Globus pallidus (tissue), 1 donor: ENCODE measurements around the gene RCCD1.

Experiments
- DNase-seq: peaks from one replicate; pipeline ENCODE4 v3.0.0-alpha.2; 2015; ENCODE audit warnings: low spot score

The RCCD1 gene

DNA sequence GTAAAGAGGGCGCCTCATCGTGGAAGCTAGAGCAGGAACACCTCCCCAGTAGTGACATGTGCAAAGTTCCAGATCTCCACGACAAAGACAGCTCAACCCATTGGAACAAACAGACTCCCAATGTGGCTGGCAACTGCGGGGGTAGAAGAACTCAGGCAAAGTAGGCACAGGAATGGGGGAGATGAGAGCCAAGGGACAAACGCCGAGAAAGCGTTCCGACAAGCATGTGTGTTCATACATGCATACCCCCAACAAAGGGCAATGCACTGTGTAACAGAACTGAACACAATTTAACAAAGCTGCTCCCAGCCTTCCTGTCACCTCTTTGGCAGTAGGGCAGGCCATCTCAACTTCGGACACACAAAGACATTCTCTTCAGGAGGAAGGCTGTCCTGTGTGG is 11.6 kb downstream of the RCCD1 start:
- DNase-seq: no peak

DNA sequence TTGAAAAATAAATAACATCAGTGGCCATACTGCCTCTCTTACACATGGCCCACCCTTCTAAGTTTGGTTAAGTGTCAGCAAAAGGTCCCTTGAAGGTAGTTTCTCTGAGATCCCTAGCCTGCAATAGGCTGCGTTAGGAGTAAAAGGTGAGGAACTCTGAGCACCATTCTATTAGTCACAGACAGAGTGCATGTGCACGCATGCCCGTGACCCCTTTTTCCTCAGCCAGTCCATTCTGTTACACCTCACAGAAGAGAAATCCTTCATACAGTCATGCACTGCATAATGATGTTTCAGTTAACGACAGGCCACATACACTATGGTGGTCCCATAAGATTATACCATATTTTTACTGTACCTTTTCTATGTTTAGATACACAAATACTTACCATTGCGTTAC is 12.5 kb downstream of the RCCD1 start:
- DNase-seq: no peak

DNA sequence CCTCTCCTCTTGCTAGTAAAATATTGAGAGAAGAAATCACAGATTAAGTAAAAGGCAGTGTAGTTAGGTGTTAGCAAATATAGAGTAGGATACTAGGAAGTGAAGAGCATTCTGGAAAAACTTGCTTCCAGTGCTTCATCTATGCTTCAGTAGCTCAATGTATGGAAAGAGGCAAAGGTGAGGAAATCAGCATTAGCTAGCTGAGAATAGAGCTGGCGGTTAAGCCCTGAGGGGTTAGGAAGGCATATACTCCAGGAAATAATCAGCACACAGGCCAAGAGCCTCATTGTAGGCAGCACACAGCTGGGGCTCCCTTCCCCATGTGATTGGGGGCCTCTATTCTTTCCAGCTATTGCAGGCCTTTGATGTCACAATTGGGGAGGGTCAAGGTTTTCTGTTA is 13.8 kb downstream of the RCCD1 start:
- DNase-seq: no peak

DNA sequence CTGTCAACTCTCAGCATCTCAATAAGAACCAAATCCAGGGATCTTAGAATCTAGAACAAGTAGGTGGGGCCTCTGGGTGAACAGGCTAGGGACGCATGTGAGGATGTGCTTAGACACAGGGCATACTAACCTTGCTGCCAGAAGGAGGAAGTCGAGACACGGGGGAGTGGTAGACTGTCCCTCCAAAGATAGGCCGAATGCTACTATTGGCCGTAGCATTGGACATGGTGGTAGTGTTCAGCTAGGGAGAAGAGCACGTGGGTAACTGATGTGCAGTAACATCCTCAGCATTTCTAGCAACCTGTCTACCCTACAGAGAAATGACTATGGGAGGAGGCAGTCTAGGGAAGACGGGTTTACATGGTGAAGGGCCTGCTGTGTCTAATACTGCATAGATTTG is 15.6 kb downstream of the RCCD1 start:
- no peak for DNase-seq

DNA sequence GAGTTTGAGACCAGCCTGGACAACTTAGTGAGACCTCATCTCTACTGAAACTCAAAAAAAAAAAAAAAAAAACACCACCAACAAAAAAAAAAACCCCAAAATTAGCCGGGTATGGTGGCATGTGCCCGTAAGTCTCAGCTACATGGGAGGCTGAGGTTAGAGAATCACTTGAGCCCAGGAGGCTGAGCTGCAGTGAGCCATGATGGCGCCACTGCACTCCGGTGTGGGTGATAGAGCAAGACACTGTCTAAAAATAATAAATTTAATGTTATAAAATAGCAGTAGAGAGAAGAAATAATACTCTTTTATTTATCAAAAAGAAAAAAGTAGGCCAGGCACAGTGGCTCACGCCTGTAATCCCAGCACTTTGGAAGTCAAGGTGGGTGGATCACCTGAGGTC is 17.4 kb downstream of the RCCD1 start:
- DNase-seq: no peak

DNA sequence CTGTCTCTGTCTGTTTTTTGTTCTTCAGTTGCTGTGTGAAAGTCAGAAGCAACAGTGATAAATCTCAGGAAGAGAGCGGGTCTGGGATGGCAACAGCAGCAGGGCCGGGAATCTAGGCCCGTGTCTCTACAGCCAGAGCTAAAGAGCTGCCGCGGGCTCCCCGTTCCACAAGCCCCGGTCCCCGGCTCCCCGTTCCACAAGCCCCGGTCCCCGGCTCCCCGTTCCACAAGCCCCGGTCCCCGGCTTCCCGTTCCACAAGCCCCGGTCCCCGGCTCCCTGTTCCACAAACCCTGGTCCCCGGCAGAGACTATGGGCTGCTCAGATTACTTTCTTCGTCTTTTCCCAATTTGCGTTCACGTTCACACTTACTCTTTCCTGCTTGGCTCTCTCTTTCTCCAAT is 19.5 kb downstream of the RCCD1 start:
- DNase-seq: no peak

DNA sequence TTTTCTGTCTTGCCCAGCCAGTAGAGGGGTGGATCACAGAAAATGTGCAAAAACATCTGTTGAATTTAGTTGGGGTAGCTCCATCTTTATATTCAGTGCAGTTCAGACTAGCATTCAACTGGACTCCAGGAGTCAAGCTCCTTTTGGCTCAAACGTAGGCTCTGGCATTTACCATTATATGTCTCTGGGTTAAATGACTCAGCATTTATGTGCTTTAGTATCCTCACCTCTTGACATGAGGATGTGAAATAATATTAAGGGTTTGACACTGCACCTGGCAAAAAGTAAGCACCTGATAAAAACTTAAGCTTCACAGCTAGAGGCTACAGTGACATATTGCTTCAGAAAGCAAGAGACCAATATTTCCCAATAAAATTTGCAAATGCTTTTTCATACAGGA is 24.9 kb downstream of the RCCD1 start:
- no peak for DNase-seq

DNA sequence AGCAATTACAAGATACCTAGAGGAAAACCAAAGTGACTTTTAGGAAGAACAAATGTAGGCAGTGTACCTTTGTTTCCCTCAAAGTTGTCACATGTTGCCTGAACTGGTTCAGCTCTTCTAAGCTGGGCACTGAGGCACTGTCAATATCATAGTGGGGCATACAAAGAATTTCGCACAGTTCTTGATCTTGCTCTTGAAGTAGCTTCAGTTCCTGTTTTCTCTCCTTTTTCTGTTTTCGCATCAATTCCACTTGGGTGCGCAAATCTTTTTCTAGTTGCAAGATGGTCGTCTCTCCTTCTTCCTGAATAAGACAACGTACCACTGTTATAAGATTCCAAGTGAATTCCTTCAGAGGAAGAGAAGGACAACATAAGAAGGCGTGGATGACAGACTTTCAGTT is 27.0 kb downstream of the RCCD1 start:
- no peak for DNase-seq

DNA sequence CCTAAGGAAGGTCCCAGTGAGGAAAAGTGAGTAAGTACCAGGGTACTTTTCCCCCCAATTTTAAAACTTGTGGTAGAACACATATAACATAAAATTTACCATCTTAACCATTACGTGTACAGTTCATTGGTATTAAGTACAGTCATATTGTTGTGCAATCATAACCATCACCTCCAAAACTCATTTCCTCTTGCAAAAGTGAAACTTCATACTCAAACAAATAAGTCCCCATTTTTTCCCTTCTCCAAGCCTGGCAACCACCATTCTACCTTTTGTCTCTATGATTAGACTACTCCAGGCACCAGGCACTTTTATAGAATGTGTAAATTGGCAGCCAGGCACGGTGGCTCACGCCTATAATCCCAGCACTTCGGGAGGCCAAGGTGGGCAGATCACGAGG is 27.5 kb downstream of the RCCD1 start:
- DNase-seq: no peak

DNA sequence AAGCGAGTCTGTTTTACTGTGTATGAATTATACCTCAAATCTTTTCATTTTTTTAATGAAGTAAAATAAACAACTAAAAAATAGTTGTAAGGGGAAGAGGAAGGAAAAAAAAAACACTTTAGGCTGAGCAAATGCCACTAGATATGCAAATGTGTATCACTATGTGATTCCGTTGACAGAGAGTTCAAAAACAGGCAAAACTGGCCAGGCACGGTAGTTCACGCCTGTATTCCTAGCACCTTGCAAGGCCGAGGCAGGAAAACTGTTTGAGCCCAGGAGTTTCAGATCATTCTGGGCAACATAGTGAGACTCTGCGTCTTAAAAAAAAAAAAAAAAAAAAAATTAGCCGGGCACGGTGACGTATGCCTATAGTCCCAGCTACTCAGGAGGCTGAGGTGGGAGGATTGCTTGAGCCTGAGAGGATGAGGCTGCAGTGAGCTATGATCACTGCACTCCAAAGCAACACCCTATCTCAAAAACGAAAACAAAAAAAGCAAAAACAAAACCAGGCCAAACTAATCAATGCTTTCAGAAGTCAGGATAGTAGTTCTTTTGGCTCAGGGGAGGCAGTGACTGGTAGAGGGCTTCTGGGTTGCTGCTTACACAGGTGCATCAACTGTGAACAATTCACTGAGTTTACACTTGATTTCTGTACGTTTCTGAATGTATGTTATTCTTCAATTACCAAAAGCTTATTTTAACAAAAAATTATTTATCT is 32.3 kb downstream of the RCCD1 start:
- no peak for DNase-seq

DNA sequence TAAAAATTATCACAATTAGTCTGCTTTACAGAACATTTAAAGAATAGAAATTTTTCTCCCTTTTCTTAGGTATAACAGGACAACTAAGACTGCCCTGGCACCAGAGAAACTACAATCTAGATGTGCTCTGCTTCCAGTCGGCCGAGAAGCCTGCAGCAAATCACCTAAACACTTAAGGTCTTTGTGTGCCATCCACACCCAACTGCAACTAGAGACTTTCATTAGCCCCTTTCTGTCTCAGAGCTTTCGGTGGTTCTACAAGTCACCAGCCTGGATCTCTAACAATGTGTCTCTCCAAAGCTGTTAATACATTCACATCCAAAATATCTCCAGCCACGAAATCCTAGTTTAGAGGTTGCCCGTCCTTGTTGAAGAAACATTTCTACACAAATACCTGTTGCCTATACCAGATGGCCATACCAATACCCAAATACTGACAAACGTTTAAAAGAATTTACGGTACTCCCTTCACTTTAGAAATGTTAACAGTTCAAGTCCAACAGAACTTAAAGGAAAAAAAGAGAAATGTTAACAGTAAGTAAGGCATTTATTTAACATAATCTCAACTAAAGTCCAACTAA is 33.0 kb downstream of the RCCD1 start:
- no peak for DNase-seq

DNA sequence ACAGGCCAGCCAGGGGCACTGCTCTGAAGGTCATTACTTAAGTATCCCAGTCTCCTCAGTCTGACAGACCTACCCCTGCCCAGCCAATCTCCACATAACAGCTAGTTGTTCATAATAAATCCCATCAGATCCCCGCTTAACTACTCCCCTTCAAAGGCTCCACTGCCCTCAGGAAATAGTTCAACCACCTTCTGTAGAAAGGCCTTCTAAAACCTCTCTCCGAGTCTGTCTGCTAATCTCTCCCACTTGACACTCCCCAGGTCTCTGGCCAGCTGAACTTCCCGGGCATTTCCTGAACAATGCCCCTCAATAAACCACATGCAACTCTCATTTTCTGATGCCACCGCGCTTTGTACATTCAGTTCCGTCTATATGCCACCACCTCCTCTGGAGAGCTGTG is 33.6 kb downstream of the RCCD1 start:
- no peak for DNase-seq

DNA sequence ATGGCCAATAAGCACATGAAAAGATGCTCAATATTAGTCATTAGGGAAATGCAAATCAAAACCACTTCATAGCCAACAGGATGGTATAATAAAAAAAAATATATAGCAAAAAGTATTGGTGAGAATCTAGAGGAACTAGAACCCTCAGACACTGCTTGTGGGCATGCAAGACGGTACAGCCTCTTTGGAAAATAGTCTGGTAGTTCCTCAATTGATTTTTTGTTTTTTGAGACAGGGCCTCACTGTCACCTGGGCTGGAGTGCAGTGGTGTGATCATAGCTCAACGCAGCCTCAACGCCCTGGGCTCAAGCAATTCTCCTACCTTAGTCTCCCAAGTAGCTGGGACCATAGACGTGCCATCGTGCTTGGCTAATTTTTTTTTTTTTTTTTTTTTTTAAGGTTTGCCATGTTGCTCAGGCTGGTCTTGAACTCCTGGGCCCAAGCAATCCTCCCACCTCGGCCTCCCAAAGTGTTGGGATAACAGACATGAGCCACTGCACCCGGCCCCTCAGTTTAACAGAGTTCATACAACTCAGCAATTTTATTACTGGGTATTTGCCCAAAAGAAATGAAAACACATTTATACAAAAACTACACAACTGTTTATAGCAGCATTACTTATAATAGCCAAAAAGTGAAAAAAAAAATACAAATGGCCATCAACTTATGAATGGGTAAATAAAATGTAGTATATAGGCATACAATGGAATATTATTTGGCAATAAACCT is 34.5 kb downstream of the RCCD1 start:
- no peak for DNase-seq

DNA sequence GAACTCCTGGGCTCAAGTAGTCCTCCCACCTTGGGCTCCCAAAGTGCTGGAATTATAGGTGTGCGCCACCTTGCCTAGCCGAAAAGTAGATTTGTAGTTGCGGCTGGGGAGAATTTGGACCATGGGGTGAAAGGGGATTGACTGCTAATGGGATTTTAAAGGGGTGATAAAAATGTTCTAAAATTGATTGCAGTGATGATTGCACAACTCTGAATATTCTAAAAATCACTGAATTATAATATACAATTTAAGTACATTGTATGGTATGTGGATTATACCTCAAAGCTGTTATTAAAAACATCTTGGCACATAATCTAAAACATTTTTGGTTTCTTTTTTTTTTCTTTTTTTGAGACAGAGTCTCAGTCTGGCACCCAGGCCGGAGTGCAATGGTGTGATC is 35.8 kb downstream of the RCCD1 start:
- DNase-seq: no peak

DNA sequence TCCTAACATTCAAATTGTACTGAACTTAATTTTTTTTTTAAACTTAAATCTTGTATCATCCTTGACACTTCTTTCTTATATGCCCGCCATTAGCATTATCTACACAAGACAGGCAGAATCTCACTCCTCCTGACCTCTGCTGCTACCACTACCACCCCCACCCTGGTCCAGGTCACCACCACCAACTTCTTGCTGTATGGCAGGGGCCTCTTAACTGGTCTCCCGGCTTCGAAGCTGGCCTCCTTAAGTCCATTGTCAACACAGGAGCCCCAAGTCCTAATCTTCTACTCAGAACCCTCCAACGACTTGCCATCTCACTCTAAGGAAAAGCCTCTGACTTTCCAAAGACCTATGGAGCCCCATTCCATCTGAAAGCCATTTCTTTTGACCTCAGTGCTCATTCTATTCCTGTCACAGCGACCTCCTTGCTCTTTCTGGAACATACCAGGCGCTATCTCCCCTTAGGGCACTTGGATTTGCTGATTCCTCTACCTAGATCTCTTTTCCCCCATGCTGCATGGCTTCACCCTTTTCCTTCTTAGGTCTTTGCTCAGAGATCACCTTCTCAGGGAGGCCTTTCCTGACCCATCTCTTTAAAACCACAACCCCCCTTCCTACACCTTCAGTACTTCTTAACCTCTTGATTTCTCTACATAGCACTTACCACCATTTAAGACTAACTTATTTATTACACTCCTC is 37.1 kb downstream of the RCCD1 start:
- no peak for DNase-seq

DNA sequence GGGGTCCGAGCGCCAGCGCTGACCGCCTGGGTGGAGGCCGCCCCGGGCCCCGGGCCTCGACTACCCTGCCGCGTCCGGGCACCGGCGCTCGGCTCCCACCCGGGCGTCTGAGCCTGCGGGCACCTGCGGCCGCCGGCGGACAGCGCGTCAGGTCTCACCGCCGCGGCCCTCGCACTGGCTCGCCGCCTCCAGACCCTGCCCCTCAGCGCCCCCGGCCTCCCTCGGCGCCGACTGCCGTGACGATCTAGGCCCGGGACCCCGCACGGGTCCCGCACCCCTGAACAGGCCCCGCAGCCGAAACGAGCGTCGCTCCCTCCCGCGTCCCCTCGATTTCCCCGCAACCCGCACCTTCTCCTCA is 39.4 kb downstream of the RCCD1 start:
- no peak for DNase-seq

DNA sequence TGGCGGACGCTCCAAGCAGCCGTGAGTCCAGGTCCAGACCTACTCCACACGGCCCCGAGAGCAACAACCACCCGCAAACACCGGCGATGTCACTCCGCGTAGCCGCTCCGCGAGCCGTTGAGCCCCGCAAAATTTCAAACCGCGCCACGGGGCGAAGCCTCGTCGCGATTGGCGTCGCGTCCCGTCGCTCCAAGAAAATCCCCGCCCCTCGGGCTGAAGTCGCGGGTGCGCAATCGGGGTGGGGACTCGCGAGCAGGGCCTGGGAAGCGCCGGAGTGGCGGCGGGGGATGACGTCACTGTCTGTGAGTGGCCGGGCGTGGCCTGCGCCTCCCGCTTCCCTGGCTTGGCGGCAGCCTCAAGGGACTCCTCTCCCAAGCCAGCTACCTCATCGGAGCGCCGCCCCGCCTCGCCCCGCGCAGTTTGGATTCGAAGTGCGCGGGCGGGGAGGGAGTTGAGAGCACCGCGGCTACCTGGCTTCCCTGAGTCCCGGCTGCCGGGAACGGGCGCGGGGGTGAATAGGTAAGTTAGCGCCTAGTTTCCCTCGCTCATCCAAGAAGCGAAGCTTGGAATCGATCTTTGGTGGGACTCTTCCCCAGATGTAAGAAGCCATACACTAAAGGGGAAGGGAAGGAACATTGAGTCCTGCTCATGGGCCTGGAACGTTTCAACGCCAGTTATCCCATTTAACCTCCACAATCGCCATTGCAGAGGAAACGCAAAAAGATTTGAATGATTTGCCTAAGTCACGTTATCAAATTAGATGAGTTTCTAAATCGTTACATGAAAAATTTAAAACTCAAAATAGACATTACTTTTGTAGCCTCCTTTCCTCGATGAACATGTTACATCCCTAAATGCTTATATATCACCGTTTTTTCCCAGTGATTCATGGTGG is 40.0 kb downstream of the RCCD1 start, which contains the start of gene PRC1:
PRC1 (minus strand) TSS at position 119 of the 895 bp plus-strand sequence; CDS start at position 1, 118 bp downstream.
- DNase-seq: peak; percentile 95

DNA sequence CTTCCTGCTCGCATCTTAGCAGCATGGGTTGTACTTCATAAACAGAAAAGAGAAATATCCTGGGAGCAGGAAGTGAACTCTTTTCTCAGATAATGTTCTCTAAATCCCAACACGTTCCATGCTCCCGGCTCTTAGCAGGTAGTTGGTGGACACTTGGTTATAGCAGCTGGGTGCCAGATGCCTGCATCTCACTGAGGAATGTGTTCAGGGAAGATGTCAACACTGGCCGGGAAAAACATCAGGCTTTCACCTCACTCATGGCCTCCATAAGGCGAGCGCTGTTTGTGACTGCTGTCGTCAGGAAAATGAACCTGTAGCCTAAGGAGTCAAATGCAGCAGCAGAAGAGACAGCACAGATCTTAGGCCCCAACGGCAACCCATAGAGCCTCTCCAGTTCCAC is 44.1 kb downstream of the RCCD1 start:
- DNase-seq: no peak

DNA sequence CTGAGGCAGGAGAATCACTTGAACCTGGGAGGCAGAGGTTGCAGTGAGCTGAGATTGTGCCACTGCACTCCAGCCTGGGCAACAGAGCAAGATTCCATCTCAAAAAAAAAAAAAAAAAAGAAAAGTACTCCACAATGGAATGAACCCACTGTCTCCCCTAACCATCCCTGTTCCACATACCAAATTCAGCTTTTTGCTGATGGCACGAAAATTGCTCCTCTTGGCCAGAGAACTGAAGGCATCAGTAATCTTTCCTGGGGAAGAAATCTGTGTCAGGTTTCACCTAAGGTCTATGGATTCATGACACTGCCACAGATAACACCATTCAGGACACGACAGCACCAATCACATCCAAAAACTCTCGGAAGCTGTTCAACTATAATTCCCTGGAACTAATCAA is 46.5 kb downstream of the RCCD1 start:
- DNase-seq: no peak

DNA sequence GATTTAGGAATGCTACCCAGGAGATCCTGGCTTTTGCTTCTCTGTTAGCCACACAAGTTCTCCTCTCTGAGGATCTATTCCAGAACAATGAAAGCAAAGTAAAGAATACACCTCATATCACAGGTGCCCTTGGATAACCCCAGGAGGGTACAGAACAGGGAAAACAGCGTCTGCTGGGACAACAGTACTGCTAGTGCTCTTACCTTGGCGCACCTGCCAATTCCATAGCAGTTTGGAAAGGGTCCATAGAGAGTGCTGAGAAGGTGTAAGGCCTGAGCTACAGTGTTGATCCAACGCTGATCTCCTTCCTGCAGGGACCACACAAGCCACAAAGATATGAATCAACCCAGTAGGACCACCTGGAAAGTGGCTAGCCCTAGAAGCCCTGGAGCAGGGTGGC is 52.6 kb downstream of the RCCD1 start:
- no peak for DNase-seq
